B cell (primary cell): ENCODE results near the gene RALGAPA2. TPM values are rescaled to one million over a fixed set of nuclear protein-coding genes. Genes with fewer than 3 reads are reported as not detected.

Experiments
- ATAC-seq: fragments of 200-7000 bp; cut with Tn5 transposase; one replicate; pipeline ENCODE4 v1.10.0; 2021; ENCODE audit warnings: low read depth, mild to moderate bottlenecking, moderate number of reproducible peaks, moderate library complexity
- CTCF ChIA-PET: fragments of 350-600 bp; sonication (Branson Sonifier 250); formaldehyde crosslinking; loops from one replicate; lab custom pipeline; 2021; ENCODE audit warnings: antibody characterized with exemption, inconsistent platforms; lab: Charles Lee
- POLR2A ChIA-PET: fragments of 350-600 bp; sonication (Branson Sonifier 250); formaldehyde crosslinking; loops from one replicate; lab custom pipeline; 2021; ENCODE audit warnings: antibody characterized with exemption; lab: Charles Lee
- DNase-seq: peaks from one replicate; pipeline ENCODE4 v3.0.0; 2013
- H2AFZ ChIP-seq: 2 replicates; pipeline ENCODE4 v1.6.1; 2012; ENCODE audit warnings: mild to moderate bottlenecking, low read depth, low read length; ENCODE audit not compliant: insufficient read depth, poor library complexity, severe bottlenecking
- H3K27ac ChIP-seq, 2 donors: 1 replicate in 1 of 2; 2 replicates in 1 of 2; pipeline ENCODE4 v1.5.1; 2012 to 2013; ENCODE audit warnings: low read length in 2 of 2, mild to moderate bottlenecking in 2 of 2, moderate library complexity in 1 of 2
- H3K27me3 ChIP-seq, 4 experiments: fragments of 200-600 bp in 1 of 4; sonication (generic) in 1 of 4; replicated peaks in 1 of 4; 1 replicate in 2 of 4; 2 replicates in 2 of 4; pipeline versions ENCODE4 v1.6.1 to v1.7.0; 2013 to 2016; ENCODE audit warnings: low read length in 3 of 4, mild to moderate bottlenecking in 2 of 4, mixed read lengths in 1 of 4, moderate library complexity in 1 of 4; ENCODE audit not compliant: insufficient read depth in 4 of 4, control insufficient read depth in 3 of 4; ENCODE audit errors: control extremely low read depth in 1 of 4
- H3K36me3 ChIP-seq, 2 experiments: replicated peaks in 1 of 2; 1 replicate in 1 of 2; 2 replicates in 1 of 2; pipeline versions ENCODE4 v1.6.1 to v1.7.1; 2013; ENCODE audit warnings: low read length in 1 of 2; ENCODE audit not compliant: insufficient read depth in 2 of 2, control insufficient read depth in 1 of 2; ENCODE audit errors: control extremely low read depth in 1 of 2, extremely low read depth in 1 of 2
- H3K4me1 ChIP-seq, 2 donors: fragments of 200-600 bp in 1 of 2; sonication (generic) in 1 of 2; 1 replicate in 1 of 2; 2 replicates in 1 of 2; pipeline versions ENCODE4 v1.5.1 to v1.6.1; 2013 to 2017; ENCODE audit warnings: low read length in 2 of 2; ENCODE audit not compliant: control insufficient read depth in 2 of 2, insufficient read depth in 2 of 2
- H3K4me2 ChIP-seq: replicated peaks from 2 replicates; pipeline ENCODE3; 2012; ENCODE audit warnings: mild to moderate bottlenecking, low read depth, low read length; ENCODE audit not compliant: poor library complexity, severe bottlenecking
- H3K4me3 ChIP-seq, 5 experiments: fragments of 200-600 bp in 1 of 5; sonication (generic) in 1 of 5; 1 replicate in 3 of 5; 2 replicates in 2 of 5; pipeline versions ENCODE4 v1.5.1 to v1.7.0; 2011 to 2016; ENCODE audit warnings: low read length in 4 of 5, mild to moderate bottlenecking in 4 of 5, low read depth in 2 of 5, control low read depth in 1 of 5, moderate library complexity in 1 of 5; ENCODE audit not compliant: insufficient read depth in 1 of 5; ENCODE audit errors: control extremely low read depth in 1 of 5, extremely low read depth in 1 of 5
- H3K79me2 ChIP-seq: fragments of 200-600 bp; sonication (generic); one replicate; pipeline ENCODE4 v1.6.0; 2016; ENCODE audit warnings: low read length; ENCODE audit not compliant: control insufficient read depth, insufficient read depth
- H3K9ac ChIP-seq: fragments of 200-600 bp; sonication (generic); 2 replicates; pipeline ENCODE4 v1.6.1; 2017; ENCODE audit warnings: mild to moderate bottlenecking, low read length, moderate library complexity
- H3K9me3 ChIP-seq, 3 donors: one replicate each; pipeline versions ENCODE4 v1.6.1 to v1.7.1; 2013; ENCODE audit warnings: low read length in 2 of 3; ENCODE audit not compliant: control insufficient read depth in 2 of 3, insufficient read depth in 1 of 3; ENCODE audit errors: control extremely low read depth in 1 of 3
- H4K20me1 ChIP-seq: 2 replicates; pipeline ENCODE4 v1.6.0; 2012; ENCODE audit warnings: mild to moderate bottlenecking, low read length; ENCODE audit not compliant: insufficient read depth, control insufficient read depth, poor library complexity, severe bottlenecking
- H3K27ac Mint-ChIP-seq: one replicate; pipeline ENCODE4 v1.8.0; 2021; ENCODE audit warnings: mixed read lengths
- H3K27me3 Mint-ChIP-seq: one replicate; pipeline ENCODE4 v1.8.0; 2021; ENCODE audit warnings: mixed read lengths
- H3K4me1 Mint-ChIP-seq: one replicate; pipeline ENCODE4 v1.8.0; 2021; ENCODE audit warnings: mixed read lengths
- H3K4me3 Mint-ChIP-seq: one replicate; pipeline ENCODE4 v1.8.0; 2021; ENCODE audit warnings: mixed read lengths
- H3K9me3 Mint-ChIP-seq: one replicate; pipeline ENCODE4 v1.8.0; 2022; ENCODE audit warnings: mixed read lengths; ENCODE audit not compliant: insufficient read depth
- CTCF ChIP-seq: fragments of 200-600 bp; IDR thresholded peaks from one replicate; pipeline ENCODE4 v1.8.0; 2022; ENCODE audit warnings: antibody characterized with exemption, mild to moderate bottlenecking
- EZH2 ChIP-seq: IDR thresholded peaks from 2 replicates; pipeline ENCODE4 v1.6.1; 2012; ENCODE audit warnings: borderline replicate concordance, low read depth, mild to moderate bottlenecking, moderate library complexity, low read length; ENCODE audit not compliant: insufficient read depth, poor library complexity, severe bottlenecking
- WGBS: methylation state at CpG from one replicate; pipeline ENCODE4 v1.1.5; 2013; ENCODE audit warnings: missing lambda C conversion rate; ENCODE audit not compliant: insufficient coverage; 5-methylcytosine and 5-hydroxymethylcytosine counted together
- intact Hi-C: fragments of 100-400 bp; cut with micrococcal nuclease; formaldehyde crosslinking; loops from one replicate; pipeline ENCODE4 v1.10.0; 2022
- polyA plus RNA-seq: library from polyadenylated mRNA; depleted of rRNA; stranded (reverse); fragments of >200 nt; gene quantifications from 2 replicates; pipeline ENCODE4 v1.2.3, GENCODE V29; 2012
- total RNA-seq, 2 donors: library from RNA; stranded (reverse); fragments of 120-200 nt in 1 of 2; gene quantifications; 1 replicate in 1 of 2; 2 replicates in 1 of 2; pipeline versions ENCODE4 v1.2.3 to v1.2.4, GENCODE V29; 2013 to 2022

Gene RALGAPA2
- total and polyA plus RNA-seq, 2 donors (not counting 1 experiment from before 2014, with no cell fraction given) = 6.4 to 33.1 TPM

GRCh38 chr20:20557406-20557805, 155.0 kb downstream of the RALGAPA2 start:
- H3K27ac Mint-ChIP-seq = no peak overlapping the region
- ATAC-seq (no peak), DNase-seq (no peak)
- H3K9me3 Mint-ChIP-seq = no peaks in the 10 kb centered on the region
- ChIA-PET POLR2A (no interaction called here), CTCF (no interaction called here)
- Histone ChIP-seq H3K36me3 (peaks cover 0 to 4% of the 10 kb centered on the region in 2 experiments), H3K9ac (no peak overlapping the region), H4K20me1 (no peaks in the 10 kb centered on the region), H3K4me3 (no peak overlapping the region), H3K27ac (no peak overlapping the region), H3K27me3 (no peaks in the 10 kb centered on the region), H3K9me3 (no peaks in the 10 kb centered on the region), H3K79me2 (no peaks in the 10 kb centered on the region), H2AFZ (no peak overlapping the region), H3K4me2 (no peak overlapping the region), H3K4me1 (no peaks in the 10 kb centered on the region)
- WGBS = 100% methylated on average over 1 of the region's 3 CpGs
- H3K4me3 Mint-ChIP-seq = no peak overlapping the region
- H3K27me3 Mint-ChIP-seq = no peaks in the 10 kb centered on the region
- no peaks in the 10 kb centered on the region for H3K4me1 Mint-ChIP-seq
- TF ChIP-seq CTCF = no peak
- no peak for TF ChIP-seq EZH2
- intact Hi-C loops = no loop called here

GRCh38 chr20:20555838-20556237, 156.6 kb downstream of the RALGAPA2 start:
- WGBS = 100% methylated on average over 1 of the region's 1 CpG
- Histone ChIP-seq H3K9ac (no peak overlapping the region), H2AFZ (no peak overlapping the region), H3K4me3 (no peak overlapping the region), H3K79me2 (no peaks in the 10 kb centered on the region), H4K20me1 (no peaks in the 10 kb centered on the region), H3K27me3 (no peaks in the 10 kb centered on the region), H3K4me1 (no peaks in the 10 kb centered on the region), H3K9me3 (no peaks in the 10 kb centered on the region), H3K27ac (no peak overlapping the region), H3K36me3 (peaks cover 0 to 4% of the 10 kb centered on the region in 2 experiments), H3K4me2 (no peak overlapping the region)
- H3K4me1 Mint-ChIP-seq = no peaks in the 10 kb centered on the region
- no peaks in the 10 kb centered on the region for H3K9me3 Mint-ChIP-seq
- H3K27me3 Mint-ChIP-seq = no peaks in the 10 kb centered on the region
- H3K4me3 Mint-ChIP-seq = no peak overlapping the region
- no peak for TF ChIP-seq EZH2
- no peak for TF ChIP-seq CTCF
- H3K27ac Mint-ChIP-seq = no peak overlapping the region
- POLR2A ChIA-PET = no interaction called here
- intact Hi-C loops = no loop called here
- CTCF ChIA-PET = no interaction called here
- DNase-seq (no peak), ATAC-seq (no peak)
